GM04504 (cell line): Measurements from ENCODE around the gene CBFA2T2.

ENCODE experiments used
- DNase-seq: peaks from one replicate; pipeline ENCODE4 v3.0.0-alpha.2; 2012; ENCODE audit warnings: low read depth

The CBFA2T2 gene

DNA sequence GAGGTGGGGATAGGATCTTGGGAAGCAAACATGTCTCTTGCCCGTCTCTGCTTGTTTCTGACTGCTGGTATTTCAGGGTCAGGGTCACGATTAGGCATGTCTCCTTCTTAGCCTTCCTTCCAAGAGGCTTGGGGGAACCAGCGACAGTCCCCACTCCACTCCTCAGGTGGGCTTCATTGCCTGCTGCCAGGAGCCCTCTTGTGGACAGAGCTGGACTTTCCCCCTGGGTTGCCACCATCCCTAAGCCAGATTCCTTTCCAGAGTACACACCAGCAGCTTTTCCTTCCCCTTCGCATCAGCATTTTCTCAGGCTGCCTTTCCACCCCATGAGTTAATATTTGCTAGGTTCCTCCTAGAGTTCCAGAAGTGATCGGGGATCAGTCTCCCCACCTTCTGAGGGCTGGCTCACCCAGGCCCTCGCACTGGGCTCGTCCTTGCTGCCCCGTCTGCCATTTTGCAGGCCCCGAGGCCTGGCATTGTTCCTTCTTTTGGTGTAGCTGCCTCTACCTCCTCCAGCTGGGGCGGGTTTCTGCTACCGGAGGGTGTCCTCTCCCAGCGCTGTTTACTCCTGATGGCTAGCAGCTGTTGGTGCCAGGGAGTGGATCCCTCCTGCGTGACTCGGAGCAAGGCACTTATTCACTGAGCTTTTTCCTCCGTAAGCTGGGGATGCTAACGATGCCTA lies 163.5 kb downstream of the CBFA2T2 start:
- DNase-seq: no peak

- DNase-seq: no peak
Measured at GRCh38 chr20:33653900-33654596, 164.2 kb downstream of the CBFA2T2 start.

DNA sequence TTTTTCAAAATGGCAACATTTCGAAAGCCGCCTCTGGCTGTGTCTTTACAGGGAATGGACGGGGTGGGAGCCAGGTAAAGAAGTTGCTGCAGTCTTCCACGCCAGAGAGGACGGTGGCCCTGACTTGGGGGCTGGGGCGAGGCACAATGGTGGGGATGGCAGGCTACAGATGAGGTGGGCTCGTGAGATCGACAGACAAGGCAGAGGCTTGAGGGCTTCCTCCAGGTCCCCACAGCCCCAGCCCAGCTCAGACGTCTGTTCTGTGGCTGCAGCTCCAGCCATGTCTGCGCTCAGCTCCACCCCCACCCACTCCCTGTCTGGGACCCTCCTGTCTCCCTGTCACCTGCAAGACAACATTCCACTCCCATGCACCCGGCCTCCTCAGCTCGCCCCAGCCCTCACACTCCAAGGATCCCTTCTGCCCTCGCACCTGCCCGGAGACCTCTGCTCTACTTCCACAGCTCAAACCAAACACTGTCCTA lies 164.8 kb downstream of the CBFA2T2 start:
- no peak for DNase-seq

DNA sequence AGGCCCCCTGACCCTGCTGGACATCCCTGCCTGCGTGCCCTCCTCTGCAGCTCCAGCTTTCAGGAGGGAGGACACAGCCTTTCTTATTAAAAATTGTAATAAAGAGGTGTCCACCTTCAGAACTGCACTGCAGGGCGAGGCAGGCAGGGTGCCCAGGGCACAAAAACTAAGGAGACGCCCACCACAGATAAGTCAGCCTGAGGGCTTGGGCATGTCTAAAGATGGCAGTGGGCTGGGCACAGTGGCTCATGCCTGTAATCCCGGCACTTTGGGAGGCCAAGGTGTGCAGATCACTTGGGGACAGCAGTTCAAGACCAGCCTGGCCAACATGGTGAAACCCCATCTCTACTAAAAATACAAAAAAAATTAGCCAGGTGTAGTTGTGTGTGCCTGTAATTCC lies 165.3 kb downstream of the CBFA2T2 start:
- DNase-seq: no peak

GRCh38 chr20:33656010-33656782 lies 166.3 kb downstream of the CBFA2T2 start:
- no peak for DNase-seq

- DNase-seq: no peak
Measured at GRCh38 chr20:33656783-33657703, 167.1 kb downstream of the CBFA2T2 start.

DNA sequence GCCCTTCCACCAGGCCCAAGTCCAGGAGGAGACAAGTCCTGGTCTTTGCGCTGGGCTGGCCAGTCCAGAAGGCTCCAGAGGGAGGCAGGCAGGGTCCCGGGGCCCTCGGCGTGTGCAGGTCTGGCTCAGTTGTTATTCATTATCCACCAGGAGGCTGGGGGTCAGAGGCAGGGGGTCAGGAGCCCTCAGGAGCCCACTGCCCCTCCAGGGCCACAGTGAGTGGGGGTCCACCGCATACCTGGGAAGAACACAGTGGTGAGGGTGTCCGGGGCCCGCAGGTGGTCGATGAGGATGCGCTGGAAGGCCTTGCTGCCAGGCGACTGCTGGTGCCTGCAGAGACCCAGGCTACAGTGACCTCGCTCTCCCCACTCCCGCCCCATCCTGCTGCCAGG lies 167.8 kb downstream of the CBFA2T2 start:
- no peak for DNase-seq

DNA sequence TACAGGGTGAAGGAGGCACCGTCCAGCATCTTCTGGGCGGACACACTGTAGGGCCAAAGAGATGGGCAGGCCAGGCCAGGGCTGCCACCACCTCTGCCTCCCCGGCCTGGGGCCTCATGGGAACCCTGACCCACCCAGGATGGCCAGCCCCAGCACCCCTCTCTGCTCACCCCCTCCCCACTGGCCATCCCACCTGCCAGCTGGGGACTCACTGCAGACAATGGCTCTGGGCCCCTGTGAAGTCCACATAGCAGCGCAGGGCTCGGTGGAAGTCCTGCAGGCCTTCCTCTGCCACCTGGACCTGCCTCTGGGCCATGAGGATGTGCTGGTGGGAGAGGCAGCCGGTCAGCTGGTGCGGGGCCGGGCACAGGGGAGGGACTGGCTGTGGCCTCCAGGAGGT lies 168.6 kb downstream of the CBFA2T2 start:
- no peak for DNase-seq

GRCh38 chr20:33658929-33659328 lies 169.0 kb downstream of the CBFA2T2 start:
- DNase-seq: no peak

GRCh38 chr20:33659341-33660034 lies 169.6 kb downstream of the CBFA2T2 start:
- no peak for DNase-seq

- DNase-seq: no peak
Measured at GRCh38 chr20:33660035-33660684, 170.3 kb downstream of the CBFA2T2 start.

DNA sequence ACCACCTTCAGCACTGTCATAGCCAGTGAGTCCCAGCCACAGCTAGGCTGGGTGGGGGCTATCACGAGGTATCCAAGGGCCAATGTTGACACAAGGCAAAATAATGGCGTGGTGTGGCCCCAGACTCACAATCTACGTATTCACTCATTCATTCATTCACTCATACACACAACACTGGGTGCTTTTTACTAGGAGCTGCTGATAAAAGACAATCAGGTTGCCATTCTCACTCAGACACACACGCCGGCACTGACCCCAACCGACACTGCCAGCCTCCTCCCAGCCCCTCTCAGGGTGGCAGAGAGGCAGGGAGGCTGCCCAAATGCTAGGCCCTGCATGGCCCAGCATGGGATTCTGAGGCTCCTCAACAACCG lies 170.8 kb downstream of the CBFA2T2 start:
- DNase-seq: no peak

DNA sequence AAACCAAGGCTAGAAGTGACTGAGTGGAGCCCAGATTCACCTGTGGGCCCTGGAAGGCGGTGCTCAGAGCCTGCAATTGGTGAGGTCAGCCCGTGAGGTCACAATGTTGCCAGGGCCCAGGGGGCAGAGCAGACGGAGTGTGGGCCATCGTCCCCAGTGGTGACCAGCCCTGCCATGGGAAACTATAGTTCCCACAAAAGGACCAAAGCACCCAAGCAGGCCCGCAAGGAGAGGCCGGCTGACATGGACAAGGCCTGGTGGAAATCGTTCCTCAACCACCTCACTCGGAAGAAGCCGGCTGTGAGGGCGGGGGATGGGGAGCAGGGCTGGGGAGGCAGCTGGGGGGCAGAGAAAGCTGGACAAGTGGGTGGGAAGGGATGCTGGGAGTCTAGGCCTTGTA lies 172.3 kb downstream of the CBFA2T2 start, which contains the start of gene C20orf144:
C20orf144 (plus strand) TSS at position 156 of the 400 bp plus-strand sequence; CDS start at position 175, 19 bp downstream.
- DNase-seq: no peak

GRCh38 chr20:33663161-33664084 lies 173.5 kb downstream of the CBFA2T2 start:
- no peak for DNase-seq

- no peak for DNase-seq
Measured at GRCh38 chr20:33664085-33664761, 174.3 kb downstream of the CBFA2T2 start.

DNA sequence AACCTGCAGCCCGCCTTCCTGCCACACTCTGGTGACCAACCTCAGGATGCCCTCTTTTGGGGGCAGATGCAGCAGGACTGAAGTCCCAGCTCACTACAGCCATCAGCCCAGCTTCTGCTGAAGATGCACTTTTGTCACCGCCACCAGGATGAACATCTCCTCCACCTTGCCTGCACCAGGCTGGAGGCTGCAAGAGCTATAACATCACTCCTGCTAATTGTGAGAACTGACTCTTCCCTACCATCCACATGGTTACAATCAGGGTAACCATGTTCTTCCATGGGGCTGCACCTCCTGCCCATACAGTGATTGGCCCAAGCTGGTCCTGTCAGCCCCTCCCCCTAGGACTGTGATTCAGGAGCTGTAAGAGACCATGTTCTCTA lies 174.9 kb downstream of the CBFA2T2 start:
- DNase-seq: no peak

GRCh38 chr20:33666293-33667244 lies 176.7 kb downstream of the CBFA2T2 start, which contains the start of gene ACTL10:
Gene ACTL10 (plus strand): TSS chr20:33666943. CDS start chr20:33667498, 555 bp downstream.
- peak; percentile 97 for DNase-seq
